Neural cell (in vitro differentiated cells): ENCODE data around the gene STARD10. TPM values are rescaled to one million over a fixed set of nuclear protein-coding genes. Genes with fewer than 3 reads are reported as not detected.

Experiments used
- H2AFZ ChIP-seq: fragments of 200-600, 300-800 bp; sonication (generic), shearing (Covaris generic); 2 replicates; pipeline ENCODE4 v1.6.0; 2014; ENCODE audit warnings: low read depth, mild to moderate bottlenecking, antibody characterized with exemption, low read length, moderate library complexity
- H3F3A ChIP-seq: fragments of 200-600 bp; shearing (Covaris generic); 2 replicates; pipeline ENCODE4 v1.6.1; 2016; ENCODE audit warnings: mild to moderate bottlenecking, moderate library complexity, mixed read lengths, antibody characterized with exemption, low read length; ENCODE audit not compliant: insufficient read depth, poor library complexity, severe bottlenecking
- H3K27ac ChIP-seq: fragments of 200-600, 300-800 bp; sonication (generic), shearing (Covaris generic); 2 replicates; pipeline ENCODE4 v1.5.1; 2014; ENCODE audit warnings: mild to moderate bottlenecking, low read length, moderate library complexity
- H3K27me3 ChIP-seq: fragments of 300-800, 200-600 bp; sonication (generic), shearing (Covaris generic); 2 replicates; pipeline ENCODE4 v1.6.0; 2014; ENCODE audit warnings: mild to moderate bottlenecking, low read depth, low read length, moderate library complexity; ENCODE audit not compliant: insufficient read depth
- H3K36me3 ChIP-seq: fragments of 300-800, 200-600 bp; sonication (generic), shearing (Covaris generic); 2 replicates; pipeline ENCODE4 v1.5.1; 2014; ENCODE audit warnings: mild to moderate bottlenecking, antibody characterized with exemption, low read length, moderate library complexity; ENCODE audit not compliant: insufficient read depth
- H3K4me2 ChIP-seq: fragments of 300-800, 200-600 bp; sonication (generic), shearing (Covaris generic); 2 replicates; pipeline ENCODE4 v1.6.0; 2014; ENCODE audit warnings: mild to moderate bottlenecking, low read length
- H3K4me3 ChIP-seq: fragments of 300-800, 200-600 bp; sonication (generic), shearing (Covaris generic); 2 replicates; pipeline ENCODE4 v1.5.1; 2014; ENCODE audit warnings: mild to moderate bottlenecking, low read length, moderate library complexity
- H3K79me2 ChIP-seq: fragments of 200-600 bp; shearing (Covaris generic); replicated peaks from 2 replicates; pipeline ENCODE4 v1.6.0; 2014; ENCODE audit warnings: mild to moderate bottlenecking, low read length, moderate library complexity; ENCODE audit not compliant: insufficient read depth
- H3K9ac ChIP-seq: fragments of 300-800, 200-600 bp; sonication (generic), shearing (Covaris generic); 2 replicates; pipeline ENCODE4 v1.6.1; 2016; ENCODE audit warnings: mild to moderate bottlenecking, low read length, mixed read lengths
- H3K9me2 ChIP-seq: fragments of 200-600 bp; shearing (Covaris generic); 2 replicates; pipeline ENCODE4 v1.6.1; 2016; ENCODE audit warnings: mild to moderate bottlenecking, low read length, mixed read lengths; ENCODE audit not compliant: insufficient read depth
- H3K9me3 ChIP-seq: fragments of 200-600, 300-800 bp; sonication (generic), shearing (Covaris generic); 2 replicates; pipeline ENCODE4 v1.6.1; 2016; ENCODE audit warnings: mild to moderate bottlenecking, mixed run types, low read length, moderate library complexity, mixed read lengths
- H4K20me1 ChIP-seq: fragments of 200-600 bp; shearing (Covaris generic); 2 replicates; pipeline ENCODE4 v1.6.1; 2016; ENCODE audit warnings: mild to moderate bottlenecking, mixed run types; ENCODE audit not compliant: insufficient read depth
- EP300 ChIP-seq: fragments of 450-650 bp; conservative IDR thresholded peaks from 2 replicates; pipeline ENCODE4 v1.6.1; 2014; ENCODE audit warnings: antibody characterized with exemption, mild to moderate bottlenecking, moderate library complexity; ENCODE audit not compliant: poor library complexity, severe bottlenecking
- EZH2 ChIP-seq: fragments of 200-600, 300-800 bp; shearing (Covaris generic), sonication (generic); IDR thresholded peaks from 2 replicates; pipeline ENCODE4 v1.6.1; 2014; ENCODE audit warnings: antibody characterized with exemption, low read length, borderline replicate concordance, mild to moderate bottlenecking; ENCODE audit not compliant: insufficient read depth, poor library complexity, severe bottlenecking
- MXI1 ChIP-seq: fragments of 450-650 bp; conservative IDR thresholded peaks from 2 replicates; pipeline ENCODE4 v1.6.1; 2014; ENCODE audit warnings: antibody characterized with exemption, mild to moderate bottlenecking; ENCODE audit not compliant: poor library complexity, severe bottlenecking
- POLR2AphosphoS5 ChIP-seq: IDR thresholded peaks from 2 replicates; pipeline ENCODE4 v1.6.1; 2012
- RAD21 ChIP-seq: fragments of 450-650 bp; conservative IDR thresholded peaks from 2 replicates; pipeline ENCODE4 v1.6.1; 2014; ENCODE audit warnings: antibody characterized with exemption, mild to moderate bottlenecking, moderate library complexity
- SMC3 ChIP-seq: fragments of 450-650 bp; conservative IDR thresholded peaks from 2 replicates; pipeline ENCODE4 v1.6.1; 2014; ENCODE audit warnings: antibody characterized with exemption, mild to moderate bottlenecking, moderate library complexity; ENCODE audit not compliant: poor library complexity
- TAF1 ChIP-seq: IDR thresholded peaks from 2 replicates; pipeline ENCODE4 v1.6.1; 2012; ENCODE audit warnings: low read depth
- polyA plus RNA-seq: library from polyadenylated mRNA; depleted of rRNA; stranded (reverse); fragments of >200 nt; gene quantifications from 2 replicates; pipeline ENCODE4 v1.2.3, GENCODE V29; 2014
- TF ChIP-seq, protein P1 (sequence below): fragments of 450-650 bp; IDR thresholded peaks from 2 replicates; pipeline ENCODE4 v1.5.1; 2014; ENCODE audit warnings: antibody characterized with exemption, mild to moderate bottlenecking, moderate library complexity; ENCODE audit not compliant: poor library complexity, severe bottlenecking
- TF ChIP-seq, protein P2 (sequence below): IDR thresholded peaks from 2 replicates; pipeline ENCODE4 v1.6.1; 2012; ENCODE audit warnings: borderline replicate concordance

STARD10 gene
- polyA plus RNA-seq, 1 donor from 2014 or later, result 29.0 TPM

DNA sequence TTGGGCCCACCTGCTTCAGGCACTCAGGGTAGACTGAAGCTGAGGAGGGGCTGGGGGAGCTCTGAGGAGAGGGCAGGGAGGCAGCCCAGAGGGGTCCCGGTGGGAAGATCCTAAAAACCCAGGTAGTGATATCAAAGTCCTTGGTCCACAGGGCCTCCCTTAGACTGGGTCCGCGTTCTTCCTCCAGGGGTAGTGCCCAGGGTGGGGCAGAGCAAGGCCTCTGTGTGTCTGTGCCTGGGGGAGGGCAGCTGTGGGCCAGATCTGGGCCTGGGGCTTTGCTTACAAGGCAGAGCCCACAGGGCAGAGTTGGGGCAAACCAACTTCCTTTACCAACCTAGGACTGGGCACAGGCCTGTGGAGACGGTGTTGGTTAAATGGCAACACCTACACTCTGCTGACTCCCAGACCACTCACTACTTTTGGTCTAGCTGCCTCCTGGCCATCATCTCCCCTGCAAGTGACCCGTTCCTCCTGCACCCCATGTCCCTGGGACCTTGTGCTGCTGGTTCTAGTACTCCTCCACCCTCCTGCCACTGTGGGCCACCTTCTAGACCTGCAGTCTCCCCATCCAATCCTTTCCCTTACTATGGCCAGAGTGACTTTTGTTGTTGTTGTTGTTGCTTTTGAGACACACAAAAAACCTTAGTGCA, 36.2 kb upstream of the STARD10 start:
- Histone ChIP-seq H2AFZ (no peak overlapping the region), H3K27me3 (no peaks in the 10 kb centered on the region), H3K9me2 (no peaks in the 10 kb centered on the region), H3F3A (no peaks in the 10 kb centered on the region), H3K4me3 (no peak overlapping the region), H3K9me3 (no peaks in the 10 kb centered on the region), H3K27ac (no peak overlapping the region), H3K79me2 (no peaks in the 10 kb centered on the region), H3K4me2 (no peak overlapping the region), H4K20me1 (no peaks in the 10 kb centered on the region), H3K36me3 (no peaks in the 10 kb centered on the region), H3K9ac (no peak overlapping the region)
- TF ChIP-seq RAD21 (no peak), TAF1 (no peak), MXI1 (no peak), SMC3 (no peak), EP300 (no peak), EZH2 (no peak), POLR2AphosphoS5 (no peak)
- TF ChIP-seq, protein P1, sequence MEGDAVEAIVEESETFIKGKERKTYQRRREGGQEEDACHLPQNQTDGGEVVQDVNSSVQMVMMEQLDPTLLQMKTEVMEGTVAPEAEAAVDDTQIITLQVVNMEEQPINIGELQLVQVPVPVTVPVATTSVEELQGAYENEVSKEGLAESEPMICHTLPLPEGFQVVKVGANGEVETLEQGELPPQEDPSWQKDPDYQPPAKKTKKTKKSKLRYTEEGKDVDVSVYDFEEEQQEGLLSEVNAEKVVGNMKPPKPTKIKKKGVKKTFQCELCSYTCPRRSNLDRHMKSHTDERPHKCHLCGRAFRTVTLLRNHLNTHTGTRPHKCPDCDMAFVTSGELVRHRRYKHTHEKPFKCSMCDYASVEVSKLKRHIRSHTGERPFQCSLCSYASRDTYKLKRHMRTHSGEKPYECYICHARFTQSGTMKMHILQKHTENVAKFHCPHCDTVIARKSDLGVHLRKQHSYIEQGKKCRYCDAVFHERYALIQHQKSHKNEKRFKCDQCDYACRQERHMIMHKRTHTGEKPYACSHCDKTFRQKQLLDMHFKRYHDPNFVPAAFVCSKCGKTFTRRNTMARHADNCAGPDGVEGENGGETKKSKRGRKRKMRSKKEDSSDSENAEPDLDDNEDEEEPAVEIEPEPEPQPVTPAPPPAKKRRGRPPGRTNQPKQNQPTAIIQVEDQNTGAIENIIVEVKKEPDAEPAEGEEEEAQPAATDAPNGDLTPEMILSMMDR, result no peak
- TF ChIP-seq, protein P2, sequence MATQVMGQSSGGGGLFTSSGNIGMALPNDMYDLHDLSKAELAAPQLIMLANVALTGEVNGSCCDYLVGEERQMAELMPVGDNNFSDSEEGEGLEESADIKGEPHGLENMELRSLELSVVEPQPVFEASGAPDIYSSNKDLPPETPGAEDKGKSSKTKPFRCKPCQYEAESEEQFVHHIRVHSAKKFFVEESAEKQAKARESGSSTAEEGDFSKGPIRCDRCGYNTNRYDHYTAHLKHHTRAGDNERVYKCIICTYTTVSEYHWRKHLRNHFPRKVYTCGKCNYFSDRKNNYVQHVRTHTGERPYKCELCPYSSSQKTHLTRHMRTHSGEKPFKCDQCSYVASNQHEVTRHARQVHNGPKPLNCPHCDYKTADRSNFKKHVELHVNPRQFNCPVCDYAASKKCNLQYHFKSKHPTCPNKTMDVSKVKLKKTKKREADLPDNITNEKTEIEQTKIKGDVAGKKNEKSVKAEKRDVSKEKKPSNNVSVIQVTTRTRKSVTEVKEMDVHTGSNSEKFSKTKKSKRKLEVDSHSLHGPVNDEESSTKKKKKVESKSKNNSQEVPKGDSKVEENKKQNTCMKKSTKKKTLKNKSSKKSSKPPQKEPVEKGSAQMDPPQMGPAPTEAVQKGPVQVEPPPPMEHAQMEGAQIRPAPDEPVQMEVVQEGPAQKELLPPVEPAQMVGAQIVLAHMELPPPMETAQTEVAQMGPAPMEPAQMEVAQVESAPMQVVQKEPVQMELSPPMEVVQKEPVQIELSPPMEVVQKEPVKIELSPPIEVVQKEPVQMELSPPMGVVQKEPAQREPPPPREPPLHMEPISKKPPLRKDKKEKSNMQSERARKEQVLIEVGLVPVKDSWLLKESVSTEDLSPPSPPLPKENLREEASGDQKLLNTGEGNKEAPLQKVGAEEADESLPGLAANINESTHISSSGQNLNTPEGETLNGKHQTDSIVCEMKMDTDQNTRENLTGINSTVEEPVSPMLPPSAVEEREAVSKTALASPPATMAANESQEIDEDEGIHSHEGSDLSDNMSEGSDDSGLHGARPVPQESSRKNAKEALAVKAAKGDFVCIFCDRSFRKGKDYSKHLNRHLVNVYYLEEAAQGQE, result no peak

GRCh38 chr11:72829178-72829577, 35.3 kb upstream of the STARD10 start:
- H4K20me1 ChIP-seq, result no peaks in the 10 kb centered on the region
- TF ChIP-seq SMC3 (no peak), TAF1 (no peak), POLR2AphosphoS5 (no peak), EZH2 (no peak), MXI1 (no peak), EP300 (no peak), RAD21 (no peak)
- TF ChIP-seq, protein P2, result no peak
- TF ChIP-seq, protein P1, result no peak
- H2AFZ ChIP-seq, result no peak overlapping the region
- no peak overlapping the region for H3K9ac ChIP-seq
- no peaks in the 10 kb centered on the region for H3K9me3 ChIP-seq
- H3K9me2 ChIP-seq, result no peaks in the 10 kb centered on the region
- H3K4me2 ChIP-seq, result no peak overlapping the region
- H3K79me2 ChIP-seq, result no peaks in the 10 kb centered on the region
- H3K27ac ChIP-seq, result no peak overlapping the region
- H3K27me3 ChIP-seq, result no peaks in the 10 kb centered on the region
- no peaks in the 10 kb centered on the region for H3F3A ChIP-seq
- no peaks in the 10 kb centered on the region for H3K36me3 ChIP-seq
- H3K4me3 ChIP-seq, result no peak overlapping the region
